Stomach (tissue), 4 donors: ENCODE data around the gene SLC8A3.

ENCODE experiments used
- CTCF ChIP-seq, 7 experiments: fragments of 450-650 bp in 4 of 7; fragments of 200-600 bp in 3 of 7; sonication (generic) in 3 of 7; IDR thresholded peaks; one replicate each; pipeline ENCODE4 v1.5.1; 2016 to 2019; ENCODE audit warnings: antibody characterized with exemption in 7 of 7, control low read depth in 2 of 7, mild to moderate bottlenecking in 1 of 7
- POLR2A ChIP-seq, 4 donors: fragments of 450-650 bp; IDR thresholded peaks; one replicate each; pipeline ENCODE4 v1.6.1; 2016; ENCODE audit warnings: antibody characterized with exemption in 4 of 4, control low read depth in 2 of 4, mild to moderate bottlenecking in 1 of 4, moderate library complexity in 1 of 4

DNA sequence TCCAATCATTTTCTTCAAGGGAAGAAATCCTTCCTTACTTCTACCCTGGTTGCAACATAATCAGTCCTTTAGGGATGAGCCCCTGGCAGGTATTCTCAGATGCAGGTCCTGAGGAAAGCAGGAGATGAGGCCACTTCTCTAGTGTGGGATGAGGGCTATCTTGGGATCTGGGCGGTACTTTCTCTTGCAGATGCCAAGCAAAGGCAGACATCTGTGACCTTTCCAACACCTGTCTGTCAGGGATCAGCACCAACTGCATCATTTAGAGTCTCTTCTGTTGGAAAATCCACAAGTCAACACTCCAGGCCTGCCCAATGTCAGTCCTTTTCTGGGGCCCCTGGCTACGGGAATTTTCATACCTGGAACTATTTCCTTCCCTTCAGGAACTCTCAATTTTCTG lies 129.2 kb downstream of the SLC8A3 start:
- no peak for TF ChIP-seq CTCF (IDR thresholded peaks at IDR 0.05)
- TF ChIP-seq POLR2A (IDR thresholded peaks at IDR 0.05) = no peak
